HG03521 (cell line): ENCODE measurements around the gene TCN1.
"Not testable (repeated sequence)": the region's sequence is repeated elsewhere in the genome, so short reads cannot be mapped to it uniquely, and the experiment has no call there.

Source experiments
- ATAC-seq: cut with Tn5 transposase; IDR thresholded peaks from one replicate; pipeline ENCODE4 v1.9.1; 2021; ENCODE audit warnings: mild to moderate bottlenecking, moderate library complexity; ENCODE audit not compliant: unreplicated experiment

Gene TCN1, protein sequence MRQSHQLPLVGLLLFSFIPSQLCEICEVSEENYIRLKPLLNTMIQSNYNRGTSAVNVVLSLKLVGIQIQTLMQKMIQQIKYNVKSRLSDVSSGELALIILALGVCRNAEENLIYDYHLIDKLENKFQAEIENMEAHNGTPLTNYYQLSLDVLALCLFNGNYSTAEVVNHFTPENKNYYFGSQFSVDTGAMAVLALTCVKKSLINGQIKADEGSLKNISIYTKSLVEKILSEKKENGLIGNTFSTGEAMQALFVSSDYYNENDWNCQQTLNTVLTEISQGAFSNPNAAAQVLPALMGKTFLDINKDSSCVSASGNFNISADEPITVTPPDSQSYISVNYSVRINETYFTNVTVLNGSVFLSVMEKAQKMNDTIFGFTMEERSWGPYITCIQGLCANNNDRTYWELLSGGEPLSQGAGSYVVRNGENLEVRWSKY

DNA sequence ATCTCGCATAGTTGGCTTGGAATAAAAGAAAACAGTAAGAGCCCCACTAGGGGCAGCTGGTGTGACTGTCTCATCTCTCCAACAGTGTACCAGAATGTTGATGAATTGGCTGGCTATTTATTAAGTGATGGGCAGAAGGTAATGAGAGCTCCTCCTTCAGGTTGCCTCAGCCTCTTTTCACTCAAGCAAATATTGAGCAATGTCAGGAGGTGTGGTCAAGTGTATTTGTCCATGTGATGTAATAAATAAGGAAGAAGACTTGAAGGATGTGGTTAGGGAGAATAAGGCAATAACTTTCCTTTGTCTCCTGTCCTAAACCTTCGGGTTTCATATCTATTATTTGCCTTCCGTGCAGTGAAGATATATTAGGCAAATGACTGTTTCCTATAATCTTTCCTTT, at the start of gene TCN1:
TCN1 (minus strand) TSS at position 91 of the 400 bp plus-strand sequence; CDS start at position 74, 17 bp downstream.
- no peak for ATAC-seq

DNA sequence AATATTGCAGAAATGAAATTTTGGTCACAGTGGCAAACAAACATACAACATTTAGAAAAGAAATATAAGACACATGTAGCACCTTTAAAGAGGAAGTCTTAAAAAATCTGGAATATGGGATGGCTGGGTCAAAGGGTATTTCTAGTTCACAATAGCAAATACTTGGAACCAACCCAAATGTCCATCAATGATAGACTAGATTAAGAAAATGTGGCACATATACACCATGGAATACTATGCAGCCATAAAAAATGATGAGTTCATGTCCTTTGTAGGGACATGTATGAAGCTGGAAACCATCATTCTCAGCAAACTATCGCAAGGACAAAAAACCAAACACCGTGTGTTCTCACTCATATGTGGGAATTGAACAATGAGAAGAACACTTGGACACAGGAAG, 37.3 kb upstream of the TCN1 start:
- not testable (repeated sequence) for ATAC-seq

DNA sequence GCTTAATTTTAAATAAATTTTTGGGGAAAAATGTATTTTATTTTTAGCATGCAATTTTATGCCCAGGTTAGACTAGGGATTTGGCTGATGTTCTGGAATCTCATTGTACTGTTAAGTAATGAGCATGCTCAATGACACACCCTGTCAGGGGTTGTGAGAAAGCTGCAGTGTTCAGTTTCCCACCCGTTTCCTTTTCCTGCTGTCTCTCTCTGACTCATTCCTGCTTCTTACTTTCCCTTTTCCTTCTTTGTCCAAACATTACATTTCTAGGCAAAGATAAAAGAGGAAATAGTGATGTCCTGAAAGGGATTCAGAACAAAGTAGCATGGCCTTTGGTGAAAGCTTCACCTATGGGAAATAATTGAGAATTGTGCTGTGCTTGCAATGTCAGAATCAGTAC, 35.0 kb upstream of the TCN1 start:
- ATAC-seq = no peak

DNA sequence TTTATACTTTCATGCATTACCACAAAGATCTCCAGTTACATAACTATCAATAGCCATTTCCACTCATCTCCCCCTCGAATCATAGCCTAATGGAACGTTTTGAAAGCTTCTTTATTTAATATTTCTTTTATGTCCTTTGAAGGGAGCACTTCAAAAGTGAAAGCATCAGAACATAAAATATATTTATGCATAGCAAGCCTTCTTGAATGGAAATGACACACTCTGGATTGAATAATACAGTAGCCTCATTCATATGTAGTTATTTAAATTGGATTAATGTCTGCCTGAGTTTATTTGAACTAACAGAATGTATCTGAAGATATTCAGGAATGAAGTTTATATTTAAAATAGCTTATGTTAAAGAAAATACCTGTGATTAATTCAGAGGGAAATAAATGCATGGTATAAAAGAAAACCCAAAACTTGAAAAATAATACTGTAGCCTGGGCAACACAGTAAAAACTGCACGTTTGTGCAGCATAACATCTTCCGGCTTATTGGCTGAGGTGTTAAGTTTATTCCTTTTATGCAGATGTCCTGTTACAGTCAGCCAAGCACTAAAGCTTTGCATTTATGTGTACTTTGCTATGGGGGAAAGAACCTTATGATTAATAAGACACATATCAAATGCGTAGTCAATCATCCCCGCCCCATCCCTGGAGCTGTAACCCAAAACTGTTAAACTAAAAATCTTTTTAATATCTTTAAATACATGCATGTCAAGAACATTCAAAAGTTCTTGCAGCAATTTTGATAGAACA, 34.3 kb upstream of the TCN1 start:
- ATAC-seq = no peak

DNA sequence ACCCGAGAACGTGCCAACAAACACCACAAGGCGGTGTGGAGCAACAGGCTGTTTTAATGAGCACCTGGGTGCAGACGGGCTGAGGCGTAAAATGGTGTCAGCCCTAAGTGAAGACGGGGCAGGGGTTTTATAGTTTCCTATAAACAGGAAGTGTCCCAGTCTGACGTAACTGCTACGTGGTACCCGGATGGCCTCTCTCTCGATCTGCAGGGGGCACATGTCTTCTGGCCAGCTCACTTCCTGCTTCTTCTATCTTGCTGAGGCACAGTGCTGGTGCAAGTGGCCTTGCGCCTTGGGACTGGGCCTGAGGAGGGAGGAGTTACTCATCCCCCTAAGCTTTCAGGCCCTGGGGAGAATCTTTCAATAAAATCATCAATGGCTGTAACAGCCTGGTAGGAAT, 33.2 kb upstream of the TCN1 start:
- ATAC-seq = no peak

DNA sequence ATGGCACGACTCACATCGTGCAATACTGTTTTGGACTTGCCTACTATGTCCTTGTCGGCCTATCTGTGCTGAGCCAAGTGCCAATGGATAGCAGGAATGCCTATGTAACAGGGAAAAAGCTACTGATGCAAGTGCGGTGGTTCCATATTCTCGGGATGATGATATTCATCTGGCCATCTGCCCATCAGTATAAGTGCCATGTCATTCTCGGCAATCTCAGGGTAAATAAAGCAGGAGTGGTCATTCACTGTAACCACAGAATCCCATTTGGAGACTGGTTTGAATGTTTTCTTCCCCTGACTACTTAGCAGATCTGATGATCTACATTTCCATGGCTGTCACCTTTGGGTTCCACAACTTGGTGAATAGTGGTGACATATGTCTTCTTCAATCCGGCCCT, 32.4 kb upstream of the TCN1 start:
- no peak for ATAC-seq

DNA sequence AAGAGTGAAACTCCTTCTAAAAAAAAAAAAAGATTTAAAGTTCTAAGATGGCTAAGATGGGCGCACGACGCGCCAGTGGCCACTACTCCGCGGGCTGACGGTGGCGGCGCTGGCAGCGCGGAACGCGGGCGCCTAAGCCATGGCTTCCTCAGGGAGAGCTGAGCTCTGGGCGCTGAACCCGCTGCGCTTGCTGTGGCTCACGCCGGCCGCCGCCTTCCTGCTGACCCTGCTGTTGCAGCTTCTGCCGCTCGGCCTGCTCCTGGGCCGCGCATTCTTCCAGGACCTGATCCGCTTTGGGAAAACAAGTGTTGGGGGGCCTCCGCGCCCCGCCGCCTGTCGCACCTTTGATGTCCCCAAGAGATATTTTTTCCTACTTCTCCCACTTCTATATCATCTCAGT, 31.8 kb upstream of the TCN1 start:
- no peak for ATAC-seq

DNA sequence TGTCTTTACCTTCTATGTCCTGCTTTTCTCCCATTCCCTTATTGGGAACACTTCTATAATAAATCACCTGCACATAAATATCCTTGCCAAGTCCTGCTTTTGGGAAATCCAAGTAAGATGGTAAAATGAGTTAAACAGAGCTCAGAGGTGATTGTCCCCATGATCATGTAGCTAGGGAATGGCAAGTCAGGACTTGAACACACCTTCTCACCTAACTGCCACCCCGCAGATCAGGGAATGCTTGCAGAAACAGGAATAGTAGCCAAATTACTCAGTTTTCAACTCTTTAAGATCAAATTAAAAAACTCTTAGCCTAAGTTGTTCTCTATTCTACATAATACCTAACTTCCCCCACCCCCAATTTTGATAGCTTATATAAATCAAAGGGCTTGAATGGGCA, 28.3 kb upstream of the TCN1 start:
- no peak for ATAC-seq

DNA sequence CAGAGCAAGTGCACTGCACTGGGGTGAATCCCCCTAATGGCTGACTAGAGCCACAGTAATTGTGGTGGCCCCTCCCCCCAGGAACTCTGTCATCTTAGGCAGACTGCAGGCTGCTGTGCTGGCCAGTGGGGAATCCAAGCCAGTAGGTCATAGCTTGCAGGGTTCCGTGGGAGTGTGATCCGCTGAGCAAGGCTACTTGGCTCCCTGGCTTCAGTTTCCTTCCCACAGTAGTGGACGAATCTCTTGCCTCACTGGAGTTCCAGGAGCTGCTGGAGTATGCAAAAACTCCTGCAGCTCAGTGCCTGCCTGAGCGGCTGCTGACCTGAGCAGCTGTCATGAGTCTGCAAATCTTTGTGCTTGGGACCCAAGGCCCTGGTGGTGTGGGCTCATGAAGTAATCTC, 25.5 kb upstream of the TCN1 start:
- no peak for ATAC-seq

DNA sequence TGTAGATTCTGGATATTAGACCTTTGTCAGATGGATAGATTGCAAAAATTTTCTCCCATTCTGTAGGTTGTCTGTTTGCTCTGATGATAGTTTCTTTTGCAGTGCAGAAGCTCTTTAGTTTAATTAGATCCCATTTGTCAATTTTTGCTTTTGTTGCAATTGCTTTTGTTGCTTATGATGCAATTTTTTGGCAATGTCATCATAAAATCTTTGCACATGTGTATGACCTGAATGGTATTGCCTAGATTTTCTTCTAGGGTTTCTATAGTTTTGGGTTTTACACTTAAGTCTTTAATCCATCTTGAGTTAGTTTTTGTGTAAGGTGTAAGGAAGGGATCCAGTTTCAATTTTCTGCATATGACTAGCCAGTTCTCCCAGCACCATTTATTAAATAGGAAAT, 20.9 kb upstream of the TCN1 start:
- not testable (repeated sequence) for ATAC-seq

DNA sequence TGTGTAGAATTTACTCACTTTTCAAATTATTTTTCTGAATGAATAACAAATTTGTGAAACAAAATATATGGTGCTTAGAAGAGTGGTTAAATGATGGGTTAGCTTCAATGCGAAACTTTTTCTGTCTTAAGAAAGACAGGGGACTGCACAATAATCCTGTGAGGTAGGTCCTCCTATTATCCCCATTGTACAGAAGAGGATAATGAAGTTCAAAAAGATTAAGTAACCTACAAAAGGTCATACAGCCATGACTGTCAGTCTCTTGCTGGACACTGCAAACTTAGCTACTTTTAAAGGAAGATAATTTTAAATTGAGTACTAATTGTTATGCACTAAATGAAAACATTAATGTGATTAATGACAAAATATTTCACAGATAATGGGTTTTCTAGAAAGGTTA, 17.3 kb upstream of the TCN1 start:
- ATAC-seq = no peak

DNA sequence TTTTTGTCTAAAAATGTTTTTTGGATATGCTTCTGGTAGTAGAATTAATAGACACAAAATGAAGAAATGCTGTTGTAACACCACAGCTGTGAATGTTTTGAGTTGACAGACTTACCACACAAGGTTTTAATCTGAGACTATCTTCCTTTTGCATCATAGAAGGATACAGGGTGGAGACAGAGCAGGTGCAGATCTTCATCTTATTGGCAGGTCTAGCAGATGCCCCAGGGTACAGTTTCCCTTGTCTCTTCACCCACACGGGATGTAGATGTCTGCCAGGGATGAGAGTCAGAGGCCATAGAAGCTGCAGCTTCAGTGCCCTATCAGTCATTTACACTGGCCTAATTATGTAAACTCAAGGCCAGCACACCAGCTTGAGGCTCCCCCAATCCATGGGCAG, 13.3 kb upstream of the TCN1 start:
- ATAC-seq = no peak

DNA sequence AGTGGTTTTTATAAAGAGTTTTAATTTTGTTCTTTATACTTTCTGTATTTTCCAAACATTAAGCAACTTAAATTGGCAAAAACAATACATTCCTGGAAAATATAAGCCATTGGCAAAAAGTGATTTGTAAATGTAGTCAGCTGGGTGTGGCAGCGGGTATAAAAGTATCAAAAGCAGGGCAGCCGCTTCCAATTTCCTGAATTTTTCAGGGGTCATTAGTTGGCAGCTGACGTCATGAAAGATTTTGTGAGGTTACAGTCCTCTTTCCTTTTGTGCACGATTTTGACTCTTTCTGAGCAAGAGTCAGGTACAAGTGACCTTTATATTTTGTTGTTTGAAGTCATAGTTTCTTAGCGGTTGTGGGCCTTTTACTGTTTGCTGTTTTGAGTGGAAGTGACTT, 12.3 kb upstream of the TCN1 start, which contains the start of gene OOSP3:
OOSP3 (plus strand) TSS at position 208 of the 400 bp plus-strand sequence; CDS start at position 235, 27 bp downstream.
- ATAC-seq = no peak

DNA sequence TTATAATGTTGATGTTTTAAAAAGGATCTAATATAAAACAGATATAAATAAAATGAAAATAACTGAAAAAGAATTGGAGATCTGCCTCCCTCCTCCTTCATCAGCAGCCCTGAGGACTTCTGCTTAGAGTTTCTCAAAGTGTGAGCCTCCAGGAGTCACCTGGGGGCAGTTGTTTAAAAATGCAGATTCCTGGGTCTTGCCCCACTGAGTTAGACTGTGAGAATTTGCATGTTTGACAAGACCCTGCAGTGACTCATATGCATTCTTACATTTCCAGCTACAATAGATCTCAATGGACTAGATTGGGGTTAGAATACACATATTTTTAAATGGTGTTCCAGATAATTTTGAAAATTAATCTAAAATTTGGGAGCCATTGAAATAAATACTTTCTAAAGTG, 11.5 kb upstream of the TCN1 start:
- ATAC-seq = no peak

DNA sequence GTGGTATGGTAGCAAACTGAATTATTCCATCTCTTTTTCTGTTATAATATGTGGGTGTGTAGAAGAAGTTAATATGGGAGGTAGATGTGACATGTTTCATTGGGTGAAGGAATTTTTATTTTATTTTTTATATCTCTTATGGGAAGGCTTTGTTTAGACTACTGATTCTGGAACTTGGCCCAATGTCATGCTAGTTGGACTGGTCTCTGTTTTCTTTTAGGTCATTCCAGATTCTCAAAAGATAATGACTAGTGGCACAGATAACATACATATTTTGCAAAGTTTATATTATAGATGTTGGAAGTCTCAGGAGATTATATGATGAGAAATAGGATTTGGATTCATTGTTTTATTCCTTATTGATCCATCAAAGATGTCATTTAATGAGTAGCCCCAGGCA, 11.0 kb upstream of the TCN1 start:
- ATAC-seq = no peak

DNA sequence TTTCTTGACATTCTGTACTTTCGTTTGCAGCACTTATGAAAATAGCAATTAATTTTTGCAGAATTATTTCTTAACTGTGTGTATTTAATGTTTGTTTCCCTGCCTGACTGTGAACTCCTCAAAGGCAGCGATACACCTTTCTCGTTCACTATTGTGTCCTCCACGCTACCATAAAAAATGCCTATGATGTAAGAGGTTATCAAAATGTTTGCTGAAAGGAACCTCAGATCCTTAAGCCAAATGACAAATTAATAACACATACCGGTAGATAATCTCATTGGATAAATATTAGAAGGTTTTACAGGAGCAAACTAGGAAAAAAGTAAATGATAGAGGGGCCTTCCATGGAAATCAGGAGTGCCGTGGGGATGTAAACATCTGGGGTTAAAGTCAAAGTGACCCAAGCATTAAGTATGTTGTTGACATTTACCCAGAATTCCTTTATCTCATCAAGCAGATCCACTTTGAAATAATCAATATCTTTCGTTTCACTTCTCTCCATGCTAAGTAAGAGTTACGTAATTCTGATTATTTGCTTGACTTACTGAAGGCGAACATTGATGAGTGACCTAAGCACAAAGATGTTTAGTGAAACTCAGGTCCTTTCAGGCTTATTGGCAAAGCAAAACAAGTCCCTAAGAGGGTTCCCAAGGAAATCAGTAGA, 9.7 kb upstream of the TCN1 start:
- no peak for ATAC-seq

DNA sequence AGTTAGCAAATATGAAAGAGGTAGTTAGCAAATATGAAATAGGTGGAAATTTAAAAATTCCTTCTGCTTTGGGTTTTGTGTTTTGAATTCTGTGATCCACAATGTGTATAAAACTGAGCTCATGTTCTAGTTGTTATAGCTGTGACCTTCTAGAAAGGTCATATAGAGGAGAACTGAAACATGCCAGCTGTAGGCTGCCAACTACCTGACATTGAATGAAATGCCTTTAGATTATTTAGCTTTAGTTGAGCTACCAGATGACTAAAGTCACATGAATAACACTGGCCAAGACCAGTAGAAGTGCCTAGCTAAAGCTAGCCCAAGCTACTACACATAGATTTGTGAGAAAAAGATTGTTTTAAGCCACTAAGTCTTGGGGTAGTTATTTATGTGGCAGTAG, 5.8 kb upstream of the TCN1 start:
- ATAC-seq = no peak

DNA sequence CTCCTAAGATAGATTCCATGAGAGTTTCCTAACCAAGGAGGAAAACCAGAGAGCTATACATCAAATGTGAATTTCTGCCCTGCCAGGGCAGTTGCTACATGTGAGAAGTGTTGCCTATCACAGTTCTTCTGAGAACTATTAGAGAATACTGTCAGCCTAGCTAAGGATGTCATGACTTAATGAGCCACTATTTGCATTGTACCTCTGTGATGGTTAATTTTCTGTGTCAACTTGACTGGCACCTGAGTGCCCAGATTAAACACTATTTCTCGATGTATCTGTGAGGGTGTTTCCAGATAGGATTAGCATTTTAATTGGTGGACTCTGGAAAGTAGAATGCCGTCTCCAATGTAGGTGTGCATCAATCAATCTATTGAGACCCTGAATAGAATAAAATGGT, 1.7 kb upstream of the TCN1 start:
- ATAC-seq = no peak

DNA sequence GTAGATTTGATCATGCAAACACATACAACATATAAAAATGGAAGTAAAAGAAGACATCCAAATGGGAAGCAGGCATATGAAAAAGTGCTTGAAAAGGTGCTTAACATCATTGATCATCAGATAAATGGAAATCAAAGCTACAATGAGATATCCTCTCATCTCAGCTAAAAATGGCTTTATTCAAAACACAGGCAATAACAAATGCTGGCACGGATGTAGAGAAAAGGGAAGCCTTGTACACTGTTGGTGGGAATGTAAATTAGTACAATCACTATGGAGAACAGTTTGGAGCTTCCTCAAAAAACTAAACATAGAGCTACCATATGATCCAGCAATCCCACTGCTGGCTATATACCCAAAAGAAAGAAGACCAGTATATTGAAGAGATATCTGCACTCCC, 549 bp upstream of the TCN1 start:
- ATAC-seq = no peak

DNA sequence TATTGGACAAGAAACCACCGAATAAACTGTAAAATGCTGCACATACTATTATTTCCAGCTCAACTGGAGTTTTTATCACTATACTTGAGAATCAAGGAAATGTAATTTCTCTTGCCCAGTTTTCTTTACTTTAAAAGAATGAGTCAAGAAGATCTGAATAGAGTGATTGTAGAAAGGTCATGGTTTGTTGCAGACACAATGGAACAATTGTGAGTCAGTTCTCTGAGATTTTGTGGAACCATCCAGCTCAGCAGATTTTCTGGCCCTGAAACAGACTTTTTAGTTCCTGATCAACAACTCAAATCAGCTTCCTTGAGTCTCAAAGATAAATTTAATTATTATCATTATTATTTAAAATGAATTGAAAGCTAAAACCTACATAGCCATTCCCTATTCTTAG, 1.3 kb downstream of the TCN1 start:
- ATAC-seq = no peak

DNA sequence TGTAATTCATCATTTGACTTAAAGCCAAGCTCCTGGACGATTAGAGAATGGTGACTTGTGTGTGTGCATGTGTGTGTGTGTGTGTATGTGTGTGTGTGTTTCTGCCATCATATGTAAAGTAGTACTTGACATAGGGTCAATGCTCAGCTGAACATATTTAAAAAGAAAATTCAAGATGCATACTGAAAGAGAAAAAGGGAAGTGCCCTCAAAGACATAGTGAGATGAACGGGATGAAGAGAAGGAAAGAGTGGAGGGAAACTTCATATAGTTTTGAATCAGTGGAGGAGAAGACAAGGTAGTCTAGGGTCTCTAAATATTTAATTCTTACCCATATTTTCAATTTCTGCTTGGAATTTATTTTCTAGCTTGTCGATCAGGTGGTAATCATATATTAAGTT, 4.0 kb downstream of the TCN1 start:
- ATAC-seq = no peak

DNA sequence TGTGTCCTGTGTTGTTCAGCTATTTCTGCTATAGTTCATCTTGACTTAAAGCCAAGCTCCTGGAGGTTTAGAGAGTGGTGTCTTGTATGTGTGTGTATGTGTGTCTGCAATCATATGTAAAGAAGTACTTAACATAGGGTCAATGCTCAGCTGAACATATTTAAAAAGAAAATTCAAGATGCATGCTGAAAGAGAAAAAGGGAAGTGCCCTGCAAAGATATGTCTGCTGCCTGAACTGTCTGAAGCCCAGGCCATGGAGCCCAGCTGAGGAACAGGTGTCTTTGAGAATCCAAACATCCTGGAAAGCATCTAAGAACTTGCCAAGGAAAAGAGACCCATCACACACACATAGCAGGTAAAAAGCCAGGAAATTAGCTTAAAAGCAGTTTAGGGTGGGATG, 6.6 kb downstream of the TCN1 start:
- ATAC-seq = no peak
